SK-N-SH (cell line): Measurements from ENCODE around the gene TPST2. TPM values are rescaled to one million over a fixed set of nuclear protein-coding genes. Genes with fewer than 3 reads are reported as not detected.

ENCODE experiments used
- CTCF ChIA-PET: fragments of 300-600, 350-600 bp; formaldehyde crosslinking; extraction: SDS; loops from one replicate; lab custom pipeline; 2021; lab: Yijun Ruan, JAX
- POLR2A ChIA-PET: fragments of 350-600 bp; sonication (Branson Sonifier 250); formaldehyde crosslinking; extraction: SDS; loops from one replicate; lab custom pipeline; 2020; ENCODE audit warnings: antibody characterized with exemption, inconsistent platforms; lab: Yijun Ruan, JAX
- DNase-seq: peaks from one replicate; pipeline ENCODE4 v3.0.0; 2012
- H2AFZ ChIP-seq: fragments of 200-600 bp; sonication (generic); 2 replicates; pipeline ENCODE4 v1.8.1; 2016; ENCODE audit warnings: antibody characterized with exemption, mild to moderate bottlenecking, low read depth
- H3F3A ChIP-seq: fragments of 200-600 bp; sonication (generic); replicated peaks from 2 replicates; pipeline ENCODE3; 2016; ENCODE audit warnings: antibody characterized with exemption, mild to moderate bottlenecking; ENCODE audit not compliant: insufficient read depth
- H3K27ac ChIP-seq, 2 experiments: fragments of 200-500 bp in 1 of 2; fragments of 200-600 bp in 1 of 2; sonication (Bioruptor generic) in 1 of 2; sonication (generic), shearing (Covaris generic) in 1 of 2; 2 replicates each; pipeline versions ENCODE4 v1.5.1 to v1.6.1; 2014 to 2016; ENCODE audit warnings: low read depth in 2 of 2, inconsistent platforms in 1 of 2, low read length in 1 of 2, mild to moderate bottlenecking in 1 of 2, mixed read lengths in 1 of 2
- H3K27me3 ChIP-seq: fragments of 200-600 bp; sonication (generic), shearing (Covaris generic); 2 replicates; pipeline ENCODE4 v1.6.1; 2016; ENCODE audit warnings: mixed run types; ENCODE audit not compliant: insufficient read depth
- H3K36me3 ChIP-seq, 2 experiments: fragments of 200-500 bp in 1 of 2; fragments of 200-600 bp in 1 of 2; sonication (Bioruptor generic) in 1 of 2; sonication (generic) in 1 of 2; replicated peaks in 1 of 2; 2 replicates each; pipeline versions ENCODE3 to v1.5.1; 2014 to 2016; ENCODE audit warnings: low read length in 1 of 2, mild to moderate bottlenecking in 1 of 2; ENCODE audit not compliant: insufficient read depth in 2 of 2, control insufficient read depth in 1 of 2
- H3K4me1 ChIP-seq, 2 experiments: fragments of 200-500 bp in 1 of 2; fragments of 200-600 bp in 1 of 2; sonication (Bioruptor generic) in 1 of 2; sonication (generic), shearing (Covaris generic) in 1 of 2; 2 replicates each; pipeline versions ENCODE4 v1.5.1 to v1.6.1; 2014 to 2016; ENCODE audit warnings: low read depth in 1 of 2, low read length in 1 of 2, mixed run types in 1 of 2; ENCODE audit not compliant: insufficient read depth in 2 of 2, control insufficient read depth in 1 of 2
- H3K4me2 ChIP-seq: fragments of 200-600 bp; sonication (generic), shearing (Covaris generic); 2 replicates; pipeline ENCODE4 v1.6.1; 2017; ENCODE audit warnings: mixed run types
- H3K4me3 ChIP-seq, 2 experiments: fragments of 200-500 bp in 1 of 2; fragments of 200-600 bp in 1 of 2; sonication (Bioruptor generic) in 1 of 2; sonication (generic), shearing (Covaris generic) in 1 of 2; 2 replicates each; pipeline versions ENCODE4 v1.5.1 to v1.8.1; 2014 to 2016; ENCODE audit warnings: low read depth in 2 of 2, inconsistent platforms in 1 of 2, low read length in 1 of 2, mild to moderate bottlenecking in 1 of 2, mixed read lengths in 1 of 2, moderate library complexity in 1 of 2
- H3K79me2 ChIP-seq: fragments of 200-600 bp; sonication (generic); 2 replicates; pipeline ENCODE4 v1.8.1; 2017; ENCODE audit warnings: mild to moderate bottlenecking; ENCODE audit not compliant: insufficient read depth
- H3K9ac ChIP-seq: fragments of 200-600 bp; sonication (generic); 2 replicates; pipeline ENCODE4 v1.6.1; 2017; ENCODE audit warnings: mixed run types
- H3K9me2 ChIP-seq: fragments of 200-600 bp; sonication (generic); 2 replicates; pipeline ENCODE4 v1.6.1; 2017; ENCODE audit warnings: mixed run types
- H3K9me3 ChIP-seq: fragments of 200-600 bp; sonication (generic); 2 replicates; pipeline ENCODE4 v1.6.1; 2017; ENCODE audit warnings: mixed run types, mild to moderate bottlenecking, moderate library complexity
- H4K20me1 ChIP-seq: fragments of 200-600 bp; sonication (generic); 2 replicates; pipeline ENCODE4 v1.6.1; 2017; ENCODE audit warnings: mild to moderate bottlenecking, mixed run types; ENCODE audit not compliant: insufficient read depth
- CHD2 ChIP-seq: fragments of 150-350 bp; IDR thresholded peaks from 2 replicates; pipeline ENCODE4 v1.6.1; 2018; ENCODE audit warnings: low read length; ENCODE audit not compliant: partially characterized antibody
- CTCF ChIP-seq: fragments of 200-600 bp; sonication (generic); IDR thresholded peaks from 2 replicates; pipeline ENCODE4 v1.6.1; 2017; ENCODE audit warnings: antibody characterized with exemption, mild to moderate bottlenecking, moderate library complexity
- ELF1 ChIP-seq: IDR thresholded peaks from 2 replicates; pipeline ENCODE4 v1.4.0; 2012
- EP300 ChIP-seq, 2 experiments: IDR thresholded peaks; 2 replicates each; pipeline versions ENCODE4 v1.4.0 to v1.6.1; 2012; ENCODE audit warnings: borderline replicate concordance in 1 of 2, low read depth in 1 of 2, low read length in 1 of 2
- FOSL2 ChIP-seq: IDR thresholded peaks from 2 replicates; pipeline ENCODE4 v1.4.0; 2012; ENCODE audit warnings: low read depth, mild to moderate bottlenecking, moderate library complexity, borderline replicate concordance
- GABPA ChIP-seq: IDR thresholded peaks from 2 replicates; pipeline ENCODE4 v1.4.0; 2012; ENCODE audit warnings: low read depth, mild to moderate bottlenecking
- JUND ChIP-seq: IDR thresholded peaks from 2 replicates; pipeline ENCODE4 v1.4.0; 2012
- MAX ChIP-seq: IDR thresholded peaks from 2 replicates; pipeline ENCODE4 v1.4.0; 2012; ENCODE audit warnings: low read depth
- MEF2A ChIP-seq: IDR thresholded peaks from 2 replicates; pipeline ENCODE4 v1.4.0; 2012; ENCODE audit warnings: low read depth, borderline replicate concordance
- MXI1 ChIP-seq: IDR thresholded peaks from 2 replicates; pipeline ENCODE4 v1.6.1; 2012; ENCODE audit warnings: mild to moderate bottlenecking, low read depth, low read length, improper control_type of control experiment
- NRF1 ChIP-seq: IDR thresholded peaks from 2 replicates; pipeline ENCODE4 v1.6.1; 2012; ENCODE audit warnings: low read depth, mild to moderate bottlenecking, low read length
- PBX3 ChIP-seq: IDR thresholded peaks from 2 replicates; pipeline ENCODE4; 2012
- POLR2AphosphoS5 ChIP-seq: IDR thresholded peaks from 2 replicates; pipeline ENCODE4 v1.6.1; 2012; ENCODE audit warnings: low read depth, low read length
- RAD21 ChIP-seq: IDR thresholded peaks from 2 replicates; pipeline ENCODE4 v1.6.1; 2012; ENCODE audit warnings: mild to moderate bottlenecking, low read length
- REST ChIP-seq: IDR thresholded peaks from 2 replicates; pipeline ENCODE4 v1.6.1; 2012; ENCODE audit warnings: mild to moderate bottlenecking, low read depth, low read length, moderate library complexity
- RXRA ChIP-seq: IDR thresholded peaks from 2 replicates; pipeline ENCODE4 v1.4.0; 2012; ENCODE audit warnings: low read depth, mild to moderate bottlenecking, borderline replicate concordance
- SIN3A ChIP-seq: IDR thresholded peaks from 2 replicates; pipeline ENCODE4 v1.6.1; 2012; ENCODE audit warnings: low read depth, mild to moderate bottlenecking, low read length, moderate library complexity, borderline replicate concordance
- SMC3 ChIP-seq: IDR thresholded peaks from 2 replicates; pipeline ENCODE4 v1.6.1; 2012; ENCODE audit warnings: low read depth, low read length, improper control_type of control experiment
- TAF1 ChIP-seq: IDR thresholded peaks from 2 replicates; pipeline ENCODE4 v1.6.1; 2012; ENCODE audit warnings: low read depth, mild to moderate bottlenecking, low read length, moderate library complexity, borderline replicate concordance
- TCF12 ChIP-seq: IDR thresholded peaks from 2 replicates; pipeline ENCODE4 v1.4.0; 2012
- USF1 ChIP-seq: IDR thresholded peaks from 2 replicates; pipeline ENCODE4 v1.4.0; 2012; ENCODE audit warnings: low read depth, borderline replicate concordance
- YY1 ChIP-seq: IDR thresholded peaks from 2 replicates; pipeline ENCODE4 v1.4.0; 2012; ENCODE audit warnings: low read depth, mild to moderate bottlenecking
- ZBTB33 ChIP-seq: IDR thresholded peaks from 2 replicates; pipeline ENCODE4 v1.4.0; 2012; ENCODE audit warnings: low read depth, borderline replicate concordance
- WGBS: methylation state at CpG from one replicate; pipeline ENCODE4 v1.1.6; 2017; ENCODE audit warnings: low lambda C conversion rate; 5-methylcytosine and 5-hydroxymethylcytosine counted together
- polyA plus RNA-seq, 3 experiments: library from polyadenylated mRNA; depleted of rRNA; stranded (reverse); fragments of >200 nt; gene quantifications; 2 replicates each; pipeline ENCODE4 v1.2.3, GENCODE V29; 2012

TPST2 gene
- polyA plus RNA-seq, 1 of the 3 experiments (the other 2 are of a cell fraction), result 58.4 TPM

GRCh38 chr22:26512149-26512793 lies 77.7 kb downstream of the TPST2 start, which contains the start of gene TFIP11:
Gene TFIP11, minus strand, starts transcription at chr22:26512473. Its CDS starts 2,201 bp downstream, at chr22:26510272.
- H3K36me3 ChIP-seq, result peaks cover 31 to 32% of the 10 kb centered on the region in 2 experiments
- H3K4me3 ChIP-seq, result peak within 1 kb of the TSS; percentile 89 to 96
- H3K9ac ChIP-seq, result peak within 1 kb of the TSS; percentile 86
- H3K4me1 ChIP-seq, result peaks cover 12 to 18% of the 10 kb centered on the region in 2 experiments; a peak in 3 of 4 replicates
- 1% methylated on average over 10 of the region's 40 CpGs for WGBS
- peaks cover 57% of the 10 kb centered on the region for H3K79me2 ChIP-seq
- peak within 1 kb of the TSS; percentile 81 for H2AFZ ChIP-seq
- H3K9me3 ChIP-seq, result no peaks in the 10 kb centered on the region
- H3K27ac ChIP-seq, result peak within 1 kb of the TSS; percentile 73 to 76
- peak within 1 kb of the TSS; percentile 89 for H3K4me2 ChIP-seq
- H4K20me1 ChIP-seq, result no peaks in the 10 kb centered on the region
- H3F3A ChIP-seq, result no peaks in the 10 kb centered on the region
- no peaks in the 10 kb centered on the region for H3K27me3 ChIP-seq
- ChIA-PET POLR2A (interaction anchor here (0.8 to 1.9 kb wide), 4 partner anchors 20 to 160 kb away, joined by 3 to 7 read pairs (median 4); partner anchors contain the start of genes HPS4 and SRRD), CTCF (interaction anchor here (0.8 to 1.7 kb wide), 5 partner anchors 9 to 148 kb away, joined by 3 to 6 read pairs (median 4); no protein-coding TSS in a partner anchor)
- TF ChIP-seq ZBTB33 (peak; percentile 94), MAX (peak; percentile 98), SIN3A (peak; percentile 92), TCF12 (peak; percentile 11; the same call in 1 of the 2 replicates), GABPA (peak; percentile 100), ELF1 (peak; percentile 100), REST (0 out of 2 replicates have a peak, but pooled peaks have one; percentile 5), POLR2AphosphoS5 (peak; percentile 91), NRF1 (no peak), PBX3 (no peak), YY1 (peak; percentile 87), FOSL2 (no peak), RAD21 (peak; percentile 9; the same call in 1 of the 2 replicates), USF1 (no peak; the same call in 1 of the 2 replicates), RXRA (no peak), JUND (no peak), MXI1 (peak; percentile 98), CTCF (no peak), CHD2 (peak; percentile 97), SMC3 (no peak), EP300 (IDR thresholded peaks at IDR 0.05; ENCODE audit: borderline replicate concordance in 1 of 2, low read depth in 1 of 2, low read length in 1 of 2) (peak in 1 of 2 experiments; percentile 28; a peak in 1 of 4 replicates), MEF2A (no peak), TAF1 (peak; percentile 82)
- peak; percentile 93 for DNase-seq
- H3K9me2 ChIP-seq, result no peaks in the 10 kb centered on the region
